ENCODE data around the gene GSDME.
"Not testable (repeated sequence)": the region's sequence is repeated elsewhere in the genome, so short reads cannot be mapped to it uniquely, and the experiment has no call there.

The GSDME gene

GRCh38 chr7:24742506-24743162 lies 14.6 kb downstream of the GSDME start:
- DNase-seq, result no peak

- no peak for DNase-seq
Measured at GRCh38 chr7:24741679-24742505, 15.4 kb downstream of the GSDME start.

- no peak for DNase-seq
Measured at GRCh38 chr7:24740871-24741270, 16.4 kb downstream of the GSDME start.

- DNase-seq, result no peak
Measured at GRCh38 chr7:24739306-24739705, 18.0 kb downstream of the GSDME start.

- no peak for DNase-seq
Measured at GRCh38 chr7:24738577-24738976, 18.7 kb downstream of the GSDME start.

- DNase-seq, result no peak
Measured at GRCh38 chr7:24737281-24737680, 20.0 kb downstream of the GSDME start.

- not testable (repeated sequence) for DNase-seq
Measured at GRCh38 chr7:24735594-24735993, 21.7 kb downstream of the GSDME start.

- no peak for DNase-seq
Measured at GRCh38 chr7:24734306-24734705, 23.0 kb downstream of the GSDME start.

GRCh38 chr7:24733414-24734060 lies 23.7 kb downstream of the GSDME start:
- DNase-seq, result no peak

GRCh38 chr7:24732646-24733413 lies 24.4 kb downstream of the GSDME start:
- DNase-seq, result no peak

GRCh38 chr7:24731313-24731712 lies 26.0 kb downstream of the GSDME start:
- DNase-seq, result no peak

- DNase-seq, result no peak
Measured at GRCh38 chr7:24730018-24730369, 27.3 kb downstream of the GSDME start.

GRCh38 chr7:24729365-24730017 lies 27.8 kb downstream of the GSDME start:
- DNase-seq, result peak in 2 of 51 donors; percentile 20 to 34

GRCh38 chr7:24728503-24729364 lies 28.5 kb downstream of the GSDME start:
- peak in 1 of 51 donors; percentile 34 for DNase-seq

- DNase-seq, result no peak
Measured at GRCh38 chr7:24728121-24728500, 29.2 kb downstream of the GSDME start.

- no peak for DNase-seq
Measured at GRCh38 chr7:24727154-24728120, 29.8 kb downstream of the GSDME start.

- no peak for DNase-seq
Measured at GRCh38 chr7:24725554-24726241, 31.6 kb downstream of the GSDME start.

GRCh38 chr7:24724451-24725190 lies 32.6 kb downstream of the GSDME start:
- DNase-seq, result no peak

Data from hypothalamus (tissue), 51 donors.